ENCODE measurements around the gene CCDC13. TPM values are rescaled to one million over a fixed set of nuclear protein-coding genes. Genes with fewer than 3 reads are reported as not detected.

CCDC13 gene
- total RNA-seq, 2 donors from 2014 or later, result 2.0 to 2.3 TPM

DNA sequence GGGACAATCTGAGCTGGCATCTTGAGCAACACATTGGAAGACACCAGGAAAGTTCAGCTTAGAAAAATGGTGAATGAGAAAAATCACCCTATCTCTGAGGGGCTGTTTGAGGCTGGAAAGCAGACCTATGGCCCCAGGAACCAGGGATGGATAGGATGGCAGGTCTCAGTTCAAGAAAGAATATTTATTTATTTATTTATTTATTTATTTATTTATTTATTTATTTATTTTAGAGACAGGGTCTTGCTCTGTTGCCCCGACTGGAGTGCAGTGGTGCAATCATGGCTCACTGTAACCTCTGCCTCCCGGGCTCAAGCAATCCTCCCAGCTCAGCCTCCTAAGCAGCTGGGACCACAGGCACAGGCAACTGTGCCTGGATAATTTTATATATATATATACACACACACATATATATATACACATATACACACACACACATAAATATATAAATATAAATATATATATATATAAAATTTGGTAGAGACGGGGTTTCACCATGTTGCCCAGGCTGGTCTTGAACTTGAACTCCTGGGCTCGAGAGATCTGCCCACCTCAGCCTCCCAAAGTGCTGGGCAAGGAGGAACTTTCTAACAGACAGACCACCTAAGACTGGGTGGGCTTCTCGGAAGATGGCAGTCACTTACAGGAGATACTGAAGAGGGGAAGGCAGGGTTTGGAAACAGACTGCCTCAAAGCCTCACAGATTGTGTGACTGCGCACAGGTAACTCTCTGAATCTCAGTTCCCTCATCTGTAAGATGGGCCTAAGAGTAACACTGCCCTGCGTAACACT lies 29.7 kb downstream of the CCDC13 start:
- intact Hi-C loops (cut with DNase I, micrococcal nuclease), result loop anchor here in 1 of 2 donors (10.0 kb wide), 1 partner anchor 139 kb away; the partner anchor contains the start of gene NKTR
- ATAC-seq (no peak), DNase-seq (no peak)

DNA sequence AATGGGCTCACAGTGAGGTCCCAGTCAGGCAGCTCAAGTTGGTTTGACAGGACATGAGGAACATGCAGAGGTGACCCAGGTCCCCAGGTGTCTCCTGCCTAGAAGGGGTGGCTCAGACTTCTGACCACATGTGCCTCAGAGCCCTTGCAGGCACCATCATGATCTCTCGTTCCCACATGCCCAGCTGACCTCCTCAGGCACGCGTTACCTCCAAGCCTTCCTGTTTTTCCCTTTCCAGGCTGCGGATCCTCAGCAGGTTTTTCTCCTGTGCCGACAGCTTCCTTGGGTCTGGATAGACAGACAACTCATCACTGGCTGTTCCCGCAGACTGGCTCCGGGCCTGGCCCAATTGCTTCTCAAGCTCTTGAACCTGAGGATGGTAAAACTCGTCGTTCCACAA lies 30.4 kb downstream of the CCDC13 start:
- intact Hi-C loops (cut with DNase I, micrococcal nuclease), result loop anchor here in 1 of 2 donors (10.0 kb wide), 1 partner anchor 138 kb away; the partner anchor contains the start of gene NKTR
- ATAC-seq, result no peak
- DNase-seq, result no peak

DNA sequence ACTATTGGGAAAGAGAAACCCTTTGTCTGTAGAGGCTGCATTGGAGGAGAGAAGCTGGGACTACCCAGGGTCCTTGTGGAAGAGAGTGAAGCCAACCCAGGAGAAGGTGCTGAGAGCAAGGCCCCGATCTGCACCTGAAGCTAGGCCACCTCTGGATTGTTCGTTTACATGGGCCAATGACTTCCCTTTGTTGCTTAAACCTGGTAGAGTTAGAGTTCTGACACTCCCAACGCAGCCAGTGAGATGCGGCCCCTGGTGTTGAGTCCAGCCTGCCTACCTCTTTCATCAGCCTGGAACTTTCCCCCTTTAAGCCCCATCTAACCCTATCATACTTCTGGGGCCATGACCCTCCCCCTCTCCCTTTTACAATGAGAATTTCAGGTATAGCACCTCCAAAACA lies 30.8 kb downstream of the CCDC13 start:
- DNase-seq, result no peak
- intact Hi-C loops (cut with DNase I, micrococcal nuclease), result loop anchor here in 1 of 2 donors (10.0 kb wide), 1 partner anchor 137 kb away; the partner anchor contains the start of gene NKTR
- no peak for ATAC-seq

DNA sequence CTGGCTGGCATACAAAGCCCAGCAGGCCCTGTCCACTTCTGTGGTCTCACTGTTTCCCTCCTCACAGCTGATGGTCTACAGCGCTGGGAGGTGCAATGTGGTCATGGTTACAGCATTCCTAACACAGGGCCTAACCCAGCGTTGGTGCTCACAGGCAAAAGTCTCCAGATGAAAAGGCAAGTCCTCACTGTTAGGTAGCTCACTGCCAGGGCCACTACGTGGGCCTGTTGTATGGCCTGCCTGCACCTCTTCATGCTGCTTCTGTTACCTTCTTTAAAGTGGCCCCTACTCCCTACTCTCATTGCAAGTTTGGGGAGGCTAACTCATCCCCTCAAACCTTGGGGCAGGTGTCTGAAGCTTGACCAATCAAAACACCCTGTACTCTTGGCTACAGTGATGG lies 31.3 kb downstream of the CCDC13 start:
- intact Hi-C loops (cut with DNase I, micrococcal nuclease), result loop anchor here in 1 of 2 donors (10.0 kb wide), 1 partner anchor 137 kb away; the partner anchor contains the start of gene NKTR
- no peak for DNase-seq
- no peak for ATAC-seq

DNA sequence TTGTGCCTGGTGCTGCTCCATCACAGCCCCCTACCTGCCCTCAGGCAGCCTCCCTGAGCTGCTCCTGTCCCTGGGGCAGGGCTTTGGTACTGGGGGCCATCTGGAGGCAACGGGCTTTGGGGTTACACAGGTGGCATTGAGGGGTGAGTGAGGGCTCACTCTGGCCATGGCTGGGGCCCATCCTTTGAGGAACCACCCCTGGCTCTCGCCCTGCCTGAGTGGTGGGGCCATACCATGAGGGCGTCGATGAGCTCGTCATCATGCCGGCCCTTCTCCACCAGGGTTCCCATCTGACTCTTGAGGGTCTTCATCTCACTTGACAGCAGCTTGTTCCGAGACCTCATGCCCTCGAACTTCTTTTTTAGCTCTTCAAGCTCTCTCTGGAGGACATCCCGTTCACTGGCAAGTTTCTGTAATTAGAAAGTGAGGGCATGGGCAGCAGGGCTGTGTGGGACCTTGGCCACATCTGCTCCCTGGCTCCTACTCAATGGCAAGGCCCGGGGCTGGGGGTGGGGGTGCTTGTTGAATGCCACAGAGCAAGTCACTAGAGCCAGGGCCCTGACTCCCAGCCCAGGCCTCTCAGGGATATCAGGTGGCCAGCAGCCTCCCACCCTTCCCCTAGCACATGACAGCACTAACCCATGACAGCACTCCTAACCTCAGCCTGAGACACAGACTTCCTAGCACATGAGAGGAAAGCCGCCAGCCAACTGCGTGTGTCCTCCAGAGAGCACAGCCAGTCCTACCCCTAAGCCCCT lies 33.5 kb downstream of the CCDC13 start:
- ATAC-seq (no peak), DNase-seq (no peak)
- intact Hi-C loops (cut with DNase I, micrococcal nuclease), result loop anchor here in 1 of 2 donors (10.0 kb wide), 1 partner anchor 135 kb away; the partner anchor contains the start of gene NKTR

DNA sequence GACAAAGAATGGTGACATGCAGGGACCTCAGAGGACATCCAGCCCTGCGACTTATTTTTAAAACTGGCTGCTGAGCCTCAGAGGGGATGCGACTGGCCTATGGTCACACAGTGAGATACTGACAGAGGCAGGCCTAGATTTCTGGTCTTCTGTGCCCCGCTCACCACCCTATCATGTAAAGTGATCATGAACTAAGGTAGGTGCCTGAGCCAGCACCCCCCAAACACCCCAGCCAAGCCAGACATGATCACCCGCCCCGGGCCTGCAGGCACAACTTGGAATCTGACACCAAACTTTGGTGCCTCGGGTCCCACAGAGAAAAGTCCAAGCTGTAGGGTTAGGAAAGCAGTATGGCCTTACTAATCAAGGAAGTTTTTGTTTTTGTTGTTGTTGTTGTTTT lies 36.5 kb downstream of the CCDC13 start:
- DNase-seq, result no peak
- no peak for ATAC-seq
- intact Hi-C loops (cut with DNase I, micrococcal nuclease), result no loop called here

DNA sequence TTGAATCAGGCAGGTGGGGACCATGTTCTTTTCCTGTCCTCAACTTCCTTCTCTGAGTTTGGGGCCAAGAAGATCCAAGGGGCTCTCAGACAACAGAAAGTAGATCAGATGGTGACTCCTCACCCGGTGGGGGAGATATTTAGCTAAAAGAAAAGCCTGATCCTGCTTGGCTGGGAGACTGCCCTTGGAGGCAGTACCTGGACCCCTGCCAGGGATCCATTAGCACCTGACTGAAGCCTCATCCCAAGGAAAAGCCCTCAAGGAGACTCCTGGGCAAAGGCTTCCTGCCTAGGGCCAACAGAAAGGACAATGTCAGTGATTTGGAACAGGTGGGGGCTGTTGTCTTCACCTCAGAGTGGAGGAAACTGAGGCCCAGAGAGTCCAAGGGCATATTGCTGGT lies 37.0 kb downstream of the CCDC13 start:
- ATAC-seq (no peak), DNase-seq (no peak)
- intact Hi-C loops (cut with DNase I, micrococcal nuclease), result no loop called here

DNA sequence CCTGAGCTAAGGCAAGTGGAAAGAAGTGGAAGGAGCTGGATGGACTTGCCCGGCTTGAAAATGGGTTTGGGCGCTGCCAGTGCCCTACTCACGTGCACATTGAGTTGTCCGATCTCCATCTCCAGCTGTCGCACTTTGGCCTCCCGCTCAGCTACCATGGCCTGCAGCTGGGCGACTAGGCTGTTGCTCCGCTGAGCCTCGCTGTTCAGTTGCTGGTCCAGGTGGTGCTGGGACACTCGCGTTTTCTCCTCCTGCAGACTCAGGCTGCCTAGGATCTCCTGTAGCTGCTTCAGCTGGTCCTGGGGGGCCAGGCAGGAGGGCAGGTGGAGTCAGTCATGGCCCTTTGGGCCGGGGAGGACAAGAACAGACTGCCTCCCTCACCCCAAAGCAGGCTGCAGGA lies 37.4 kb downstream of the CCDC13 start:
- intact Hi-C loops (cut with DNase I, micrococcal nuclease), result no loop called here
- DNase-seq (no peak), ATAC-seq (no peak)

DNA sequence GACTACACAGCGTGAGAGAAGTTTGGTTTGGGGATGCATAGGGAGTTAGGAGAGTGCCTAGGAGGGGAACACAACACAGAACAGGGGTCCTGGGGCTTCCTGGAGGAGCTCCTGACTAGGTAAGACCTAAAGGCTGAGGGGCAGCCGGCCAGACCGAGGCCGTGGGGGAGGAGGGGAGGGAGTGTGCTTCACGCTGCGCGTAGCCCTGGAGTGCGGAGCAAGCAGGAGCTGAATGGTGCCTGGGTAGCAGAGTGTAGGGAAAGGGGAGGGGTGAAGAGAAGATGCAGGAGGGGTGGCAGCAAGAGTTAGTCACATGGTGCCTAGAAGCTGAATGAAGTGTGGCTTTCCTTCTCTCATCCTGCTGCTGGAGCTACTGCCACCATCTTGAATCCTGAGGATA lies 38.0 kb downstream of the CCDC13 start:
- ATAC-seq (no peak), DNase-seq (no peak)
- intact Hi-C loops (cut with DNase I, micrococcal nuclease), result no loop called here

DNA sequence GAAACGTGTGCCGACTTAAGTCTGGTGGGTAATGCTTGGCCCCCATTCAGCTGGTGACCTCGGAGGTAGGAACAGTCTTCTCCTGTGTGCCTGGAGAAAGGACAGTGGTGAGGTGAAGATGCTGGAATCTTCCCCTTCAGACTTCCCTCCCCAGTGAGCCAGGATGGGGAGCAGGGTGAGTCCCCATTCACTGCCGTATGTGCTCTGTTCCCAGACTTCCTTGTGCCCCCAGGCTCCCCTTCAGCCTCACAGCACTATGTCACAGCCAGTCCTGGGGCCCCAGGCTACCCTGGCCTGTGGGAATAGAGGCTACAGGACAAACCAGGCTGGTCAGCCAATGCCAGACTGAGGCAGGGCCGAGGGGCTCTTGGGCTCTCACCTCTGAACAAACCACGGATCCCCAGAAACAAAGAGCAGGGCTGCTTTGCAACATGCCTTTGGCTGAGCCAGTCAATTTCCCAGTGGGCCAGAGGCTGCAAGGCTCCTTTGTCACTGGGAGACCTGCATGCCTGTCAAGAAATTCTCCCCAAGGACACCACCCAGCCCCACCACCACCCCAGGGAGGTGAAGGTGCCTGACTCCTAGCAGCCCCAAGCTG lies 38.7 kb downstream of the CCDC13 start:
- DNase-seq (no peak), ATAC-seq (no peak)
- intact Hi-C loops (cut with DNase I, micrococcal nuclease), result no loop called here

DNA sequence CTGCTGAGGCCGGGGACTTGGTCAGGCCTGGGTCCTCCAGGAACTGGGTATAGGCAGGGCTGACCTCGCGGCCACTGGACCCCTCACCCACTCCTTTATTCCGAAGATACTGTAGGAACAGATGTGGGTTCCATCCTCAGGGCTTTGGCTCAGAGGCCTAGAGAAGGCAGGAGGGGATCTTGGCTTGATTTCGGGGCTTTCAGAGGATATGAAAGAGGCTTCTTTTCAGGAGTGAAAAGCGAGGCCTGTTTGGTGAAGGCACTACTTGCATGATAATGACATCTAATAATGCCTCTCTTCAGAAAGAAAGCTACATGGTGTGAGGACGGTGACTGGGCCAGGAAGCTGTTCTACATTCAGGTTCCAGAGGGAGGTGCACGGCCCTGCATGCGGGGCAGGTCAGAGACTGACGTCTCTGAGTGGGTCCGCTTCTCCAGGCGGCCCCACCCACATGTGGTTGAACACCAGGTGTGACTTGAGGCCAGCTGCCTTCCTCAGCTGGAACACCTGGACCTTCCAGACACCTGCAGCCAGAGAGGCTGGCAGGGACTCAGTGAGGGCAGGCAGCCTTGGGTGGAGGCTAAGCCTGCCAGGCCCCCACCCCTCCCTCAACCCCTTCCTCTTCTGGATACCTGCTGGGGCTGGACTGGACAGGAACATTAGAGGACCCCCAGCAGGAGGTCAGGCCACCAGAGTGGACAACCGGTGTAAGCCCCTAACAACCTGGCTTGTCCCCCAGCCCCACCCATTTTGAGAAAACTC lies 39.4 kb downstream of the CCDC13 start:
- intact Hi-C loops (cut with DNase I, micrococcal nuclease), result no loop called here
- DNase-seq (no peak), ATAC-seq (no peak)

DNA sequence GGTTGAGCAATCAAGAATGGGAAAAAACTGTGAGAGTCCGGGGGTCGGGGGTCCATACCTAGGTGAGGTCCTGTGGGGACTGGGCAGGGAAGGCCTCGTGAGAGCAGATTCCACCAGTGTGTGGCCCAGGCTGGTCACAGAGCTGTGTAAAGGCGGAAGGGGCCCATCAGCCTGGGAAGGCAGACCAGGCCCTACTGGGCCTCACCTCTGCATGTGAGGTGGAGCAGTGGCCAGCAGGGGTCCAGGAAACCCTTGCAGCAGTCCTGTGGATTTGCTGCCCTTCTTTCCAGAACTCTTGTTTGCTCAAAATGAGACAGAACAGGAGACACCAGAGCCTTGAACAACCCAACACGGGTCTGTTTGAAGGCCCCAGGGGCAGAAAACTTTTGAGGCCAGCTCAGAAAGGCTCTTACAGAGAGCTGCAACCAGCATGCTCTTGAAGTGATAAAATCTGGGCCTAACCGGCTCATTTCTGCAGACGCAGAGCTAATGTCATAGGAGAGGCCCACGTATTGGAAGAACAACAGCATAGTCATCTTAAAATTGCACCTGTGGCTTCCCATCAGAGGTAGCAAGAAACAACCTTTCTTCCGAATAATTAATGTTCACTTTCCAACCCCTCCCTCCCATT lies 40.1 kb downstream of the CCDC13 start:
- intact Hi-C loops (cut with DNase I, micrococcal nuclease), result no loop called here
- DNase-seq, result no peak
- ATAC-seq, result no peak

DNA sequence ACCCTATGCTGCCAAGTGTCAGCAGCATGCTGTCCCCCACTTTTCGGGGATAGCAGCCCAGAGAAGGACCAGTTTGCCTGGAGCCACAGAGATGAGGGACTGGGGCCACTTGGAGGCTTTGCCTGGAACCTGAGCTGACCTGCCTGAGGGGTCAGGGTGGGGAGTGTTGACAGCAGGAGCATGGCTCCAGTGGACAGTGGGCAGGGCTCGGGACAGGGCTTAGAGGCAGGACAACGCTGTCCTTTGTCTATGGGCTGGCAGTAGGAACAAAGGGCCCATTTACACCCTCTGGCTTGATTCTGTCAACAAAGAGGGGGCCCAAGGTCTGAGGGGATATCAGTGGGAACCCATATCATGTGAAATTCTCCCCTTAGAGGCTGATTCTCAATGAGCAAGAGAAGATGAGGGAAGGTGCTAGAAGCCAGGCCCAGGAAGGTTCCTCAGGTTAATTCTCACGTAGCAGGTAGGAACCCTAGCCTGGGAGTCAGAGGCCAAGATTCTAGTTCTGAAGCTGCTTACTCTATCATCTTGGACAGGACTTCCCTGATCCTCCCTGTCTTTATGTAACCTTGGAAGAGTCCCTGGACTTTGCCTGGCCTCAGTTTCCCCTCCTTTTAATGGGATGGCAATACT lies 40.7 kb downstream of the CCDC13 start:
- ATAC-seq (no peak), DNase-seq (no peak)
- intact Hi-C loops (cut with DNase I, micrococcal nuclease), result no loop called here

DNA sequence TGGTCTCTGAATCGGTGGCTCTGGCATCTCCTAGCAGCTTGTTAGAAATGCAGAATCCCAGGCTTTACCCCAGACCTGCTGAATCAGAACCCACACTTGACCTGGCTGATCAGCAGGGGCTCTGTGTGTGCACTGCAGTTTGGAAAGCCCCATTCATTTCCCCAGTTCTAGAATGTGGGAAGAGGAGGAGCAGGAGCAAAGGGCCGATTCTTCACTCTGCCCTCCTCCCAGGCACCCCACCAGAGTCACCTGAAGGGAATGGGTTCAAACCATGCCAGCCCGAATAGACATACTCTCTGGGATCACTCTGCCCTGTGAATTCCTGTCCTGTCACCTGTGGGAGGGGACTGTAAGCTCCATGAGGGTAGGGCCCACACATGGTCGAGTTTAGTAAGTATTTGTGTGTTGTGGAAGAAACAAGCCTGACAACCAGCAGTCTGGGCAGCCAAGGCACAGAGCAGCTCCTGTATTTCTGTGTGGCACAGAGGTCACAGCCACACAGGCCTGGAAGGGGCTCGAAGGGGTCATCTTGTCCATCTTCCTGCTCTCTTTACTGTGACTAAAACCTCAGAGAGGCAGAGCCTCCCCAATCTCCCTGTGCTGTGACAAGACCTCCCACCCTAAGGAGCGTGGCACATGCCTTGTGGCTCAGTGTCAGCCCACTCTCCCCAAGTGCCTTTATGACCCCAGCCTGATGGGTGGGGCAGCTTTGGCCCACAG lies 41.4 kb downstream of the CCDC13 start:
- intact Hi-C loops (cut with DNase I, micrococcal nuclease), result no loop called here
- ATAC-seq (no peak), DNase-seq (no peak)

DNA sequence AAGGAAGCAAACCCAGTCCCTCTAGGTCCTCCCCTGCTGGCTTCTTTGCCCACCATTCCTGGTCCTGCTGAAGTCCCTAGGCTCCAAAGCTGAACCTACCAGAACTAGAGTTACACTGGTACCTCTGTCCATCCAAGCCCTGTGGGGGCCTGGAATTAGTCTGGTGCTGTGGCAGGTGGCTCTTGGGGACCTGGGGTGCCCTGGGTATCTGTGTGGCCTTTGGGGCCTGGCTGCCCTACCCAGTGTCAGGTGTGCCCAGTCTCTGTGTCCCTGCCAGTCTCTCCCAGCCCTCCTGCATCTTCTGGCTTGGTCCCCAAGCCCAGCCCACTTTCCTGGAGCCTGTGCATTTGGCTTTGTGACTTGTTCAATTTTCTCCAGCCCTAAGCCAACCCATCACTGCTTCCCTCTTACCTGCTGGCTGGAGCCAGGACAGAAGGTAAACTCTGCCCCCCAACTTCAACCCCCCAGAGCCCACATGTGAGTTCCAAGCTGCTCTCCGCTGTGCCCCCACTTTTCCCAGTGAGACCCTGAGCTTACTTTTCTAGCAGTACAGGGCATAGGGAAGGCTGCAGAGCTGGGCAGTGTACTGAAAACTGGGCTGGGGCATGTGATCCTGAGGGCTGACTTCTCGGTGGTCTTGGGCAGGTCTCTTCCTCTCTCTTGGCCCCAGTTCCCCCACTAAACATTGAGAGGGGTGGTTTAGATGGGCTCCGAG lies 42.2 kb downstream of the CCDC13 start:
- DNase-seq, result no peak
- no peak for ATAC-seq
- intact Hi-C loops (cut with DNase I, micrococcal nuclease), result no loop called here

DNA sequence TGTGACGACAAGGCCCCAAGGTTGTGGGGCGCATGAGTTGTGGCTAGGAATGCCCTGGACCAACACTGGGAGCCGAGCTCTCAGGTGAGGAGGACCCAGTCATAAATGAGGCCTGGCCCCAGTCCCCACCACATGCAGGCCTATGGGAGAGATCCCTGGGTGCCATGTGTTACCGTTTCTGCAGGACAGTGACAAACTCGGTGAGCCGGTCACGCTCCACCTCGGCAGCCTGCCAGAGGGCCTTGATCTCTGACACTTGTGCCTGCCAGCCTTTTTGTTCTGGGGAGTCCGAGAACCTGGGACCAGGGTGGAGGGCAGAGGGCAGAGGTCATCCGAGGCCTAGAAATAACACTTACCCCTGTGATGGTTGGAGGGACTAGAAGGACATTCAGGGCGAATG lies 42.8 kb downstream of the CCDC13 start:
- intact Hi-C loops (cut with DNase I, micrococcal nuclease), result no loop called here
- DNase-seq (no peak), ATAC-seq (no peak)

Data from left colon (tissue), 2 donors.